GM20000 (cell line): Measurements from ENCODE around the gene ADAMTS2.

Source experiments
- DNase-seq: peaks from one replicate; pipeline ENCODE4 v3.0.0; 2012; ENCODE audit warnings: low spot score
- CTCF ChIP-seq: IDR thresholded peaks from 2 replicates; pipeline ENCODE4 v1.5.1; 2012; ENCODE audit warnings: mild to moderate bottlenecking, control low read depth; ENCODE audit errors: extremely low read depth, missing control alignments

ADAMTS2 gene

GRCh38 chr5:179207470-179207869 is 137.8 kb downstream of the ADAMTS2 start:
- DNase-seq, result no peak
- no peak for TF ChIP-seq CTCF

- no peak for TF ChIP-seq CTCF
Observed at GRCh38 chr5:179206366-179206765, 138.9 kb downstream of the ADAMTS2 start.

GRCh38 chr5:179205277-179205676 is 140.0 kb downstream of the ADAMTS2 start:
- no peak for DNase-seq
- TF ChIP-seq CTCF, result no peak

More at GRCh38 chr5:179206366-179206765, 138.9 kb downstream of the ADAMTS2 start:
- DNase-seq, result no peak

GRCh38 chr5:179204572-179204971 is 140.7 kb downstream of the ADAMTS2 start:
- DNase-seq, result no peak
- TF ChIP-seq CTCF, result no peak

- no peak for TF ChIP-seq CTCF
- DNase-seq, result no peak
Observed at GRCh38 chr5:179203248-179203647, 142.0 kb downstream of the ADAMTS2 start.

- no peak for TF ChIP-seq CTCF
- no peak for DNase-seq
Observed at GRCh38 chr5:179201986-179202385, 143.3 kb downstream of the ADAMTS2 start.

GRCh38 chr5:179199246-179199645 is 146.0 kb downstream of the ADAMTS2 start:
- DNase-seq, result no peak
- TF ChIP-seq CTCF, result no peak
